ENCODE measurements around the gene CAPG. TPM values are rescaled to one million over a fixed set of nuclear protein-coding genes. Genes with fewer than 3 reads are reported as not detected.
A peak's percentile ranks its signal among the peaks of the same experiment; 100 is the strongest.

Gene CAPG
- total RNA-seq, 2 experiments from 2014 or later: 167 to 177 TPM

- Mint-ChIP-seq H3K27me3 (no peaks in the 10 kb centered on the region), H3K36me3 (ENCODE audit: low read depth) (peaks cover 49% of the 10 kb centered on the region), H3K9me3 (no peaks in the 10 kb centered on the region), H3K27ac (peak within 1 kb of the TSS; percentile 93), H3K4me3 (peak within 1 kb of the TSS; percentile 99), H3K4me1 (peaks cover 45% of the 10 kb centered on the region)
- POLR2A ChIA-PET: interaction anchor here (0.6 to 14.8 kb wide), 31 partner anchors 8 to 1086 kb away, joined by 3 to 234 read pairs (median 7); partner anchors contain the start of genes CAPG, GGCX, KDM3A and MAT2A
- peak; percentile 98 for DNase-seq
- CTCF ChIA-PET: interaction anchor here (0.9 to 2.1 kb wide), 8 partner anchors 13 to 283 kb away, joined by 3 to 10 read pairs (median 4); partner anchors contain the start of genes MAT2A and TGOLN2
These were observed 55.7 kb downstream of the CAPG start, which contains the start of the genes ELMOD3 and RETSAT for GRCh38 chr2:85354286-85355072. ELMOD3 (plus strand) TSS chr2:85354769; CDS start chr2:85357199, 2,430 bp downstream. RETSAT (minus strand) TSS chr2:85354528; CDS start chr2:85354507, 21 bp downstream.

GRCh38 chr2:85353876-85354285 lies 56.3 kb downstream of the CAPG start:
- peaks cover 43% of the 10 kb centered on the region for H3K4me1 Mint-ChIP-seq
- DNase-seq: no peak
- no peaks in the 10 kb centered on the region for H3K27me3 Mint-ChIP-seq
- peak overlapping the region; percentile 93 for H3K27ac Mint-ChIP-seq
- H3K4me3 Mint-ChIP-seq: peak overlapping the region; percentile 99
- H3K36me3 Mint-ChIP-seq (ENCODE audit: low read depth): peaks cover 52% of the 10 kb centered on the region
- POLR2A ChIA-PET: interaction anchor here (0.6 to 14.8 kb wide), 27 partner anchors 12 to 384 kb away, joined by 3 to 234 read pairs (median 7); partner anchors contain the start of genes CAPG, GGCX, MAT2A and SH2D6
- CTCF ChIA-PET: interaction anchor here (1.1 to 2.1 kb wide), 7 partner anchors 17 to 283 kb away, joined by 3 to 10 read pairs (median 5); partner anchors contain the start of genes MAT2A and TGOLN2
- H3K9me3 Mint-ChIP-seq: no peaks in the 10 kb centered on the region

GRCh38 chr2:85347599-85347998 lies 62.6 kb downstream of the CAPG start:
- peaks cover 52% of the 10 kb centered on the region for H3K36me3 Mint-ChIP-seq (ENCODE audit: low read depth)
- ChIA-PET POLR2A (interaction anchor here (14.8 kb wide), 1 partner anchor 24 kb away, joined by 234 read pairs; the partner anchor contains the start of gene TGOLN2), CTCF (interaction anchor here (1.1 kb wide), 1 partner anchor 9 kb away, joined by 4 read pairs; no protein-coding TSS in a partner anchor)
- H3K27me3 Mint-ChIP-seq: no peaks in the 10 kb centered on the region
- H3K4me1 Mint-ChIP-seq: peaks cover 8% of the 10 kb centered on the region
- no peaks in the 10 kb centered on the region for H3K9me3 Mint-ChIP-seq
- no peak for DNase-seq
- peak overlapping the region; percentile 23 for H3K27ac Mint-ChIP-seq
- no peak overlapping the region for H3K4me3 Mint-ChIP-seq

Other genes with a start within 250 kb of the CAPG start
- gene TGOLN2, start 82.4 kb downstream of the CAPG start, total RNA-seq: 100 to 1,000 TPM; 129 to 131 TPM
- 10 to 100 TPM; 30.1 to 31.1 TPM for gene RETSAT, start 55.8 kb downstream of the CAPG start, total RNA-seq
- 10 to 100 TPM; 19.2 to 19.4 TPM for gene ELMOD3, start 55.6 kb downstream of the CAPG start, total RNA-seq
- 1 to 10 TPM in 1 of 2 experiments, under 1 TPM in 1; 0.43 to 1.5 TPM for gene SH2D6, start 8.3 kb upstream of the CAPG start, total RNA-seq
- gene MAT2A, start 128.8 kb upstream of the CAPG start, total RNA-seq: 100 to 1,000 TPM; 196 to 199 TPM
- 10 to 100 TPM; 22.5 to 22.8 TPM for gene GGCX, start 151.1 kb upstream of the CAPG start, total RNA-seq
- gene VAMP8, start 167.2 kb upstream of the CAPG start, total RNA-seq: 100 to 1,000 TPM; 132 to 133 TPM
- 10 to 100 TPM; 89.6 to 91.8 TPM for gene VAMP5, start 174.1 kb upstream of the CAPG start, total RNA-seq
- gene RNF181, start 185.4 kb upstream of the CAPG start, total RNA-seq: 100 to 1,000 TPM; 117 to 121 TPM
- 1 to 10 TPM; 1.3 to 2.0 TPM for gene TMEM150A, start 192.3 kb upstream of the CAPG start, total RNA-seq
- 10 to 100 TPM; 48.8 to 50.9 TPM for gene C2orf68, start 201.7 kb upstream of the CAPG start, total RNA-seq
- gene USP39, start 205.8 kb upstream of the CAPG start, total RNA-seq: 10 to 100 TPM; 69.1 to 71.2 TPM

All from activated CD4-positive, alpha-beta memory T cell treated with anti-CD3 and anti-CD28 coated beads, Interleukin-2, amount 10 ng/mL, durations not matched to agents 7 days and 5 days (primary cell).